HCT116 (cell line): ENCODE data around the gene RAD21L1. TPM values are rescaled to one million over a fixed set of nuclear protein-coding genes. Genes with fewer than 3 reads are reported as not detected.

Experiments
- ATAC-seq: fragments of 200-7000 bp; cut with Tn5 transposase; 2 replicates; pipeline ENCODE4 v1.9.1; 2020; ENCODE audit warnings: mild to moderate bottlenecking, moderate library complexity
- BruUV-seq: library from RNA; stranded (reverse); fragments of 400-500 nt; replicated peaks from 2 replicates; lab custom pipeline; 2021; lab: Mats Ljungman, UMichigan
- CTCF ChIA-PET: fragments of 300-600 bp; sonication (Branson Sonifier 250); formaldehyde crosslinking; loops from one replicate; lab custom pipeline; 2021; ENCODE audit warnings: antibody characterized with exemption; lab: Charles Lee
- POLR2A ChIA-PET: fragments of 300-600, 350-600 bp; sonication (Branson Sonifier 250); formaldehyde crosslinking; loops from one replicate; lab custom pipeline; 2021; ENCODE audit warnings: antibody characterized with exemption; lab: Charles Lee
- RAD21 ChIA-PET, 2 experiments: fragments of 300-600 bp; sonication (Branson Sonifier 250); formaldehyde crosslinking; loops; one replicate each; lab custom pipeline; 2023; ENCODE audit warnings: low total read pairs in 2 of 2; ENCODE audit not compliant: uncharacterized antibody in 2 of 2, unreplicated experiment in 2 of 2, low non-redundant PET in 1 of 2; lab: Charles Lee
- DNase-seq: peaks from one replicate; pipeline ENCODE4 v3.0.0-alpha.2; 2010; ENCODE audit warnings: low read depth, low spot score
- H2AFZ ChIP-seq: fragments of 200-600 bp; shearing (Covaris generic), sonication (generic); 2 replicates; pipeline ENCODE4 v1.6.1; 2017; ENCODE audit warnings: low read depth, mixed run types, mixed read lengths, antibody characterized with exemption, low read length; ENCODE audit not compliant: poor library complexity, severe bottlenecking
- H3K27ac ChIP-seq: 2 replicates; pipeline ENCODE4 v1.5.1; 2012; ENCODE audit warnings: low read depth, low read length
- H3K27me3 ChIP-seq: fragments of 200-600 bp; sonication (generic); 2 replicates; pipeline ENCODE4 v1.6.1; 2016; ENCODE audit warnings: mixed run types, low read length, mixed read lengths; ENCODE audit not compliant: insufficient read depth
- H3K36me3 ChIP-seq, 2 experiments: fragments of 200-500 bp in 1 of 2; fragments of 200-600 bp in 1 of 2; sonication (Bioruptor generic) in 1 of 2; sonication (generic) in 1 of 2; 2 replicates each; pipeline versions ENCODE4 v1.5.1 to v1.6.1; 2014 to 2016; ENCODE audit warnings: low read length in 2 of 2, inconsistent platforms in 1 of 2, mixed read lengths in 1 of 2, mixed run types in 1 of 2; ENCODE audit not compliant: insufficient read depth in 2 of 2, control insufficient read depth in 1 of 2
- H3K4me1 ChIP-seq, 2 experiments: fragments of 200-600 bp in 1 of 2; sonication (generic) in 1 of 2; 2 replicates each; pipeline versions ENCODE4 v1.5.1 to v1.6.1; 2012 to 2017; ENCODE audit warnings: low read length in 2 of 2, inconsistent platforms in 1 of 2, mild to moderate bottlenecking in 1 of 2, mixed read lengths in 1 of 2, mixed run types in 1 of 2, moderate library complexity in 1 of 2; ENCODE audit not compliant: insufficient read depth in 2 of 2, control insufficient read depth in 1 of 2
- H3K4me2 ChIP-seq: fragments of 200-600 bp; sonication (generic); 2 replicates; pipeline ENCODE4 v1.6.1; 2017; ENCODE audit warnings: mixed run types, low read length, mixed read lengths
- H3K4me3 ChIP-seq, 2 experiments: fragments of 200-600 bp in 1 of 2; sonication (generic) in 1 of 2; replicated peaks in 1 of 2; 2 replicates each; pipeline ENCODE4 v1.5.1; 2011 to 2016; ENCODE audit warnings: low read length in 2 of 2, control low read depth in 1 of 2, low read depth in 1 of 2, mild to moderate bottlenecking in 1 of 2, mixed read lengths in 1 of 2, mixed run types in 1 of 2
- H3K79me2 ChIP-seq: fragments of 200-600 bp; sonication (generic); 2 replicates; pipeline ENCODE4 v1.6.1; 2017; ENCODE audit warnings: mild to moderate bottlenecking, mixed run types, low read length, moderate library complexity, mixed read lengths; ENCODE audit not compliant: insufficient read depth
- H3K9ac ChIP-seq: fragments of 200-600 bp; sonication (generic); 2 replicates; pipeline ENCODE4 v1.6.1; 2016; ENCODE audit warnings: low read length, mixed read lengths
- H3K9me2 ChIP-seq: fragments of 200-600 bp; sonication (generic), shearing (Covaris generic); 2 replicates; pipeline ENCODE4 v1.6.1; 2017; ENCODE audit warnings: mixed run types, mild to moderate bottlenecking, moderate library complexity; ENCODE audit not compliant: insufficient read depth
- H3K9me3 ChIP-seq, 2 experiments: fragments of 200-500 bp in 1 of 2; fragments of 200-600 bp in 1 of 2; sonication (Bioruptor generic) in 1 of 2; sonication (generic) in 1 of 2; 2 replicates each; pipeline ENCODE4 v1.6.1; 2014 to 2017; ENCODE audit warnings: low read length in 2 of 2, mixed read lengths in 2 of 2, inconsistent platforms in 1 of 2, low read depth in 1 of 2, mild to moderate bottlenecking in 1 of 2, mixed run types in 1 of 2, moderate library complexity in 1 of 2; ENCODE audit not compliant: control insufficient read depth in 1 of 2, insufficient read depth in 1 of 2
- H4K20me1 ChIP-seq: fragments of 200-600 bp; sonication (generic), shearing (Covaris generic); 2 replicates; pipeline ENCODE4 v1.6.1; 2017; ENCODE audit warnings: mixed run types, mild to moderate bottlenecking, moderate library complexity; ENCODE audit not compliant: insufficient read depth
- ATF3 ChIP-seq: IDR thresholded peaks from 2 replicates; pipeline ENCODE4 v1.6.1; 2012
- CBX3 ChIP-seq: IDR thresholded peaks from 2 replicates; pipeline ENCODE4 v1.6.1; 2012; ENCODE audit warnings: low read depth
- EZH2phosphoT487 ChIP-seq: fragments of 200-600 bp; IDR thresholded peaks from 2 replicates; pipeline ENCODE4 v1.6.1; 2018; ENCODE audit warnings: antibody characterized with exemption, borderline replicate concordance
- FOSL1 ChIP-seq: IDR thresholded peaks from 2 replicates; pipeline ENCODE4 v1.6.1; 2012; ENCODE audit warnings: low read depth
- JUND ChIP-seq: IDR thresholded peaks from 2 replicates; pipeline ENCODE4 v1.6.1; 2012
- MAX ChIP-seq: IDR thresholded peaks from 2 replicates; pipeline ENCODE4 v1.6.1; 2012
- POLR2A ChIP-seq: IDR thresholded peaks from 2 replicates; pipeline ENCODE4 v1.7.0; 2011; ENCODE audit warnings: borderline replicate concordance; ENCODE audit not compliant: insufficient read depth, insufficient read length; ENCODE audit errors: extremely low read depth
- SIN3A ChIP-seq: IDR thresholded peaks from 2 replicates; pipeline ENCODE4 v1.6.1; 2012; ENCODE audit warnings: low read depth
- SP1 ChIP-seq: IDR thresholded peaks from 2 replicates; pipeline ENCODE4 v1.6.1; 2012; ENCODE audit warnings: low read depth
- SRF ChIP-seq: IDR thresholded peaks from 2 replicates; pipeline ENCODE4 v1.6.1; 2012; ENCODE audit warnings: low read depth
- TCF7L2 ChIP-seq: IDR thresholded peaks from 2 replicates; pipeline ENCODE4 v1.7.0; 2011; ENCODE audit warnings: borderline replicate concordance, inconsistent platforms; ENCODE audit not compliant: insufficient read depth, insufficient read length; ENCODE audit errors: extremely low read depth
- ZBTB33 ChIP-seq: IDR thresholded peaks from 2 replicates; pipeline ENCODE4 v1.6.1; 2011; ENCODE audit warnings: mild to moderate bottlenecking, low read length, moderate library complexity; ENCODE audit not compliant: insufficient replicate concordance; ENCODE audit errors: extremely low read depth
- ZNF274 ChIP-seq: fragments of 200-500 bp; sonication (Bioruptor generic); IDR thresholded peaks from 2 replicates; pipeline ENCODE4 v1.6.1; 2014; ENCODE audit warnings: mild to moderate bottlenecking, low read depth, low read length, inconsistent platforms
- intact Hi-C: fragments of 100-400 bp; cut with micrococcal nuclease; formaldehyde crosslinking; loops from 2 replicates; pipeline ENCODE4 v1.10.0; 2022
- total RNA-seq: library from RNA; stranded (reverse); gene quantifications from one replicate; pipeline ENCODE4 v1.2.1, GENCODE V29; 2021; ENCODE audit not compliant: unreplicated experiment
- TF ChIP-seq, protein P1 (sequence below): IDR thresholded peaks from 2 replicates; pipeline ENCODE4 v1.6.1; 2012; ENCODE audit warnings: low read depth
- TF ChIP-seq, protein P2 (sequence below), 3 experiments: fragments of 200-600 bp in 1 of 3; sonication (generic) in 1 of 3; IDR thresholded peaks in 2 of 3; conservative IDR thresholded peaks in 1 of 3; 2 replicates each; pipeline ENCODE4 v1.5.1; 2012 to 2017; ENCODE audit warnings: low read depth in 2 of 3, low read length in 2 of 3, antibody characterized with exemption in 1 of 3, borderline replicate concordance in 1 of 3, control low read depth in 1 of 3, mild to moderate bottlenecking in 1 of 3, mixed read lengths in 1 of 3, mixed run types in 1 of 3, moderate library complexity in 1 of 3; ENCODE audit not compliant: insufficient read depth in 1 of 3

RAD21L1 gene
- total RNA-seq, 1 experiment from 2014 or later: 0.17 TPM

DNA sequence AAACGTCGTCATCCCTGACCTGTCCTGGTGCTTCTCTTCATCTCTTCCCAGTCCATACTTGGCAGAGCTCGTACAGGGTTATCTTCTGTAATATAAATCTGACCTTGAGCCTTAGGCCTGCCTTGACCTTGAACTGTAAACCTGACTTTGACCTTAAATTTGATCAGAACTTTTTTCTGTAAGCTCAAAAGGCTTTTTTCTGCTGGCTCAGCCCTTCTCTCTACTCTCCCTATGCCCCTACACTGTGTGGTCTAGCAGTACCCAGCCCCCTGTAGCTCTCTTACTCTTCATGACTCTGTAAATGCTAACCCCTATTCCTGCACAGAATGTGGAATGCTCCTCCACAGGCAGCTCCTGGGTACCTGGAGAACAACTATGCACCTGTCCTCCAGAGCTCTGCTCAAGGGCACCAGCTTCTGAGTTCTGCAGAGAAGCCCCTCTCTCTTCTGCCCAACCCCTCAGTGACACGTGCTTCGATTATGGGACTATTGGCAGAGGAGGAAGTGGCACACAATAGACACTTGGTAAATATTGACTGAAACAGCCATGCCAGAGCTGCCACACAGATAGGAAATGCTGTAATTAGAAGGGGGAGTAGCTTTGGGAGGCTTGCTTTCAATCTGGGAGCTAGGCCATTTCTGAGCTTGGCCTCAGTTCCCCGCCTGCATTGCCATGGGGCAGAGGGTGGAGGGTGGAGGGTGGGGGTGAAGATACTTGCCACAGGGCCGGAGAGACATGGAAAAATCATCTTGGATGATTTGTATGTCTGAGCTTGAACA, 55.6 kb downstream of the RAD21L1 start:
- no peak overlapping the region for H2AFZ ChIP-seq
- peaks cover 0 to 7% of the 10 kb centered on the region in 2 experiments; a peak in 1 of 4 replicates for H3K4me1 ChIP-seq
- no TSS peak for BruUV-seq
- no peaks in the 10 kb centered on the region for H3K79me2 ChIP-seq
- no peaks in the 10 kb centered on the region for H3K9me3 ChIP-seq
- no peaks in the 10 kb centered on the region for H3K9me2 ChIP-seq
- ATAC-seq: no peak
- RAD21 ChIA-PET: no interaction called here
- no peak overlapping the region for H3K9ac ChIP-seq
- CTCF ChIA-PET: no interaction called here
- no peaks in the 10 kb centered on the region for H4K20me1 ChIP-seq
- intact Hi-C loops: no loop called here
- H3K27me3 ChIP-seq: no peaks in the 10 kb centered on the region
- no peaks in the 10 kb centered on the region for H3K36me3 ChIP-seq
- POLR2A ChIA-PET: no interaction called here
- no peak for TF ChIP-seq POLR2A
- no peak for TF ChIP-seq SRF
- no peak for TF ChIP-seq SP1
- TF ChIP-seq SIN3A: no peak
- no peak for TF ChIP-seq ZBTB33
- TF ChIP-seq ZNF274: no peak
- TF ChIP-seq EZH2phosphoT487: no peak
- TF ChIP-seq, protein P1, sequence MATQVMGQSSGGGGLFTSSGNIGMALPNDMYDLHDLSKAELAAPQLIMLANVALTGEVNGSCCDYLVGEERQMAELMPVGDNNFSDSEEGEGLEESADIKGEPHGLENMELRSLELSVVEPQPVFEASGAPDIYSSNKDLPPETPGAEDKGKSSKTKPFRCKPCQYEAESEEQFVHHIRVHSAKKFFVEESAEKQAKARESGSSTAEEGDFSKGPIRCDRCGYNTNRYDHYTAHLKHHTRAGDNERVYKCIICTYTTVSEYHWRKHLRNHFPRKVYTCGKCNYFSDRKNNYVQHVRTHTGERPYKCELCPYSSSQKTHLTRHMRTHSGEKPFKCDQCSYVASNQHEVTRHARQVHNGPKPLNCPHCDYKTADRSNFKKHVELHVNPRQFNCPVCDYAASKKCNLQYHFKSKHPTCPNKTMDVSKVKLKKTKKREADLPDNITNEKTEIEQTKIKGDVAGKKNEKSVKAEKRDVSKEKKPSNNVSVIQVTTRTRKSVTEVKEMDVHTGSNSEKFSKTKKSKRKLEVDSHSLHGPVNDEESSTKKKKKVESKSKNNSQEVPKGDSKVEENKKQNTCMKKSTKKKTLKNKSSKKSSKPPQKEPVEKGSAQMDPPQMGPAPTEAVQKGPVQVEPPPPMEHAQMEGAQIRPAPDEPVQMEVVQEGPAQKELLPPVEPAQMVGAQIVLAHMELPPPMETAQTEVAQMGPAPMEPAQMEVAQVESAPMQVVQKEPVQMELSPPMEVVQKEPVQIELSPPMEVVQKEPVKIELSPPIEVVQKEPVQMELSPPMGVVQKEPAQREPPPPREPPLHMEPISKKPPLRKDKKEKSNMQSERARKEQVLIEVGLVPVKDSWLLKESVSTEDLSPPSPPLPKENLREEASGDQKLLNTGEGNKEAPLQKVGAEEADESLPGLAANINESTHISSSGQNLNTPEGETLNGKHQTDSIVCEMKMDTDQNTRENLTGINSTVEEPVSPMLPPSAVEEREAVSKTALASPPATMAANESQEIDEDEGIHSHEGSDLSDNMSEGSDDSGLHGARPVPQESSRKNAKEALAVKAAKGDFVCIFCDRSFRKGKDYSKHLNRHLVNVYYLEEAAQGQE: no peak
- no peak for TF ChIP-seq CBX3
- no peak for TF ChIP-seq ATF3
- TF ChIP-seq FOSL1: no peak
- TF ChIP-seq JUND: no peak
- no peak for TF ChIP-seq MAX
- TF ChIP-seq, protein P2, sequence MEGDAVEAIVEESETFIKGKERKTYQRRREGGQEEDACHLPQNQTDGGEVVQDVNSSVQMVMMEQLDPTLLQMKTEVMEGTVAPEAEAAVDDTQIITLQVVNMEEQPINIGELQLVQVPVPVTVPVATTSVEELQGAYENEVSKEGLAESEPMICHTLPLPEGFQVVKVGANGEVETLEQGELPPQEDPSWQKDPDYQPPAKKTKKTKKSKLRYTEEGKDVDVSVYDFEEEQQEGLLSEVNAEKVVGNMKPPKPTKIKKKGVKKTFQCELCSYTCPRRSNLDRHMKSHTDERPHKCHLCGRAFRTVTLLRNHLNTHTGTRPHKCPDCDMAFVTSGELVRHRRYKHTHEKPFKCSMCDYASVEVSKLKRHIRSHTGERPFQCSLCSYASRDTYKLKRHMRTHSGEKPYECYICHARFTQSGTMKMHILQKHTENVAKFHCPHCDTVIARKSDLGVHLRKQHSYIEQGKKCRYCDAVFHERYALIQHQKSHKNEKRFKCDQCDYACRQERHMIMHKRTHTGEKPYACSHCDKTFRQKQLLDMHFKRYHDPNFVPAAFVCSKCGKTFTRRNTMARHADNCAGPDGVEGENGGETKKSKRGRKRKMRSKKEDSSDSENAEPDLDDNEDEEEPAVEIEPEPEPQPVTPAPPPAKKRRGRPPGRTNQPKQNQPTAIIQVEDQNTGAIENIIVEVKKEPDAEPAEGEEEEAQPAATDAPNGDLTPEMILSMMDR (IDR thresholded peaks at IDR 0.05 in 2 of 3, conservative IDR thresholded peaks at IDR 0.05 in 1 of 3; ENCODE audit: borderline replicate concordance in 1 of 3, insufficient read depth in 1 of 3, low read depth in 2 of 3, low read length in 2 of 3): no peak
- TF ChIP-seq TCF7L2: no peak
- no peak overlapping the region for H3K4me2 ChIP-seq
- H3K27ac ChIP-seq: no peak overlapping the region
- H3K4me3 ChIP-seq: no peak overlapping the region
- no peak for DNase-seq
